ENCODE measurements around the gene CADM1. TPM values are rescaled to one million over a fixed set of nuclear protein-coding genes. Genes with fewer than 3 reads are reported as not detected.

Gene CADM1
- polyA plus RNA-seq, 1 donor (not counting 4 experiments of a cell fraction or from before 2014, with no cell fraction given): 9.5 TPM

- Histone ChIP-seq H3K79me2 (ENCODE audit: control insufficient read depth, insufficient read depth, low read length) (no peaks in the 10 kb centered on the region), H3K9ac (ENCODE audit: control insufficient read depth, extremely low read depth, insufficient read depth, low read length) (no peak overlapping the region), H3K36me3 (ENCODE audit: control insufficient read depth in 2 of 2, extremely low read depth in 1 of 2, insufficient read depth in 2 of 2, low read length in 2 of 2) (no peaks in the 10 kb centered on the region), H3K4me1 (ENCODE audit: control insufficient read depth, extremely low read depth, insufficient read depth, low read length) (no peaks in the 10 kb centered on the region), H4K20me1 (ENCODE audit: control insufficient read depth, extremely low read depth, insufficient read depth, low read length) (no peaks in the 10 kb centered on the region), H3K27me3 (ENCODE audit: control insufficient read depth, extremely low read depth, insufficient read depth, low read length) (no peaks in the 10 kb centered on the region), H3K4me2 (ENCODE audit: control insufficient read depth, extremely low read depth, insufficient read depth, low read depth, low read length) (no peak overlapping the region), H3K4me3 (ENCODE audit: control insufficient read depth in 2 of 3, extremely low read depth in 1 of 3, insufficient read depth in 2 of 3, low read depth in 1 of 3, low read length in 3 of 3) (no peak overlapping the region), H3K27ac (ENCODE audit: control insufficient read depth, insufficient read depth, low read length) (no peak overlapping the region), H3K9me1 (ENCODE audit: control insufficient read depth, extremely low read depth, insufficient read depth, low read length) (no peaks in the 10 kb centered on the region), H2AFZ (ENCODE audit: control insufficient read depth, low read length) (no peak overlapping the region), H3K9me3 (ENCODE audit: control insufficient read depth, low read depth, low read length) (no peaks in the 10 kb centered on the region)
- dilution Hi-C loops (cut with MboI; ENCODE audit: extremely low pct_ligation_motif_present, low sequenced_read_pairs): no loop called here
- no peak for DNase-seq (ENCODE audit: low read depth, low spot score)
- TF ChIP-seq, protein P1, sequence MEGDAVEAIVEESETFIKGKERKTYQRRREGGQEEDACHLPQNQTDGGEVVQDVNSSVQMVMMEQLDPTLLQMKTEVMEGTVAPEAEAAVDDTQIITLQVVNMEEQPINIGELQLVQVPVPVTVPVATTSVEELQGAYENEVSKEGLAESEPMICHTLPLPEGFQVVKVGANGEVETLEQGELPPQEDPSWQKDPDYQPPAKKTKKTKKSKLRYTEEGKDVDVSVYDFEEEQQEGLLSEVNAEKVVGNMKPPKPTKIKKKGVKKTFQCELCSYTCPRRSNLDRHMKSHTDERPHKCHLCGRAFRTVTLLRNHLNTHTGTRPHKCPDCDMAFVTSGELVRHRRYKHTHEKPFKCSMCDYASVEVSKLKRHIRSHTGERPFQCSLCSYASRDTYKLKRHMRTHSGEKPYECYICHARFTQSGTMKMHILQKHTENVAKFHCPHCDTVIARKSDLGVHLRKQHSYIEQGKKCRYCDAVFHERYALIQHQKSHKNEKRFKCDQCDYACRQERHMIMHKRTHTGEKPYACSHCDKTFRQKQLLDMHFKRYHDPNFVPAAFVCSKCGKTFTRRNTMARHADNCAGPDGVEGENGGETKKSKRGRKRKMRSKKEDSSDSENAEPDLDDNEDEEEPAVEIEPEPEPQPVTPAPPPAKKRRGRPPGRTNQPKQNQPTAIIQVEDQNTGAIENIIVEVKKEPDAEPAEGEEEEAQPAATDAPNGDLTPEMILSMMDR (optimal IDR thresholded peaks at IDR 0.05 in 1 of 3, IDR thresholded peaks at IDR 0.05 in 1 of 3, conservative IDR thresholded peaks at IDR 0.05 in 1 of 3; ENCODE audit: extremely low read depth in 1 of 3, insufficient read depth in 2 of 3, low read length in 3 of 3): no peak
- TF ChIP-seq EZH2 (IDR thresholded peaks at IDR 0.05; ENCODE audit: low read length): no peak
- no peak for FAIRE-seq
Measured at GRCh38 chr11:115389790-115390189, 114.4 kb downstream of the CADM1 start.

GRCh38 chr11:115385226-115385625 lies 119.0 kb downstream of the CADM1 start:
- Histone ChIP-seq H3K4me2 (ENCODE audit: control insufficient read depth, extremely low read depth, insufficient read depth, low read depth, low read length) (no peak overlapping the region), H3K9me1 (ENCODE audit: control insufficient read depth, extremely low read depth, insufficient read depth, low read length) (no peaks in the 10 kb centered on the region), H3K4me3 (ENCODE audit: control insufficient read depth in 2 of 3, extremely low read depth in 1 of 3, insufficient read depth in 2 of 3, low read depth in 1 of 3, low read length in 3 of 3) (no peak overlapping the region), H3K4me1 (ENCODE audit: control insufficient read depth, extremely low read depth, insufficient read depth, low read length) (no peaks in the 10 kb centered on the region), H3K9ac (ENCODE audit: control insufficient read depth, extremely low read depth, insufficient read depth, low read length) (no peak overlapping the region), H2AFZ (ENCODE audit: control insufficient read depth, low read length) (no peak overlapping the region), H3K27me3 (ENCODE audit: control insufficient read depth, extremely low read depth, insufficient read depth, low read length) (no peaks in the 10 kb centered on the region), H3K9me3 (ENCODE audit: control insufficient read depth, low read depth, low read length) (no peaks in the 10 kb centered on the region), H4K20me1 (ENCODE audit: control insufficient read depth, extremely low read depth, insufficient read depth, low read length) (no peaks in the 10 kb centered on the region), H3K79me2 (ENCODE audit: control insufficient read depth, insufficient read depth, low read length) (no peaks in the 10 kb centered on the region), H3K27ac (ENCODE audit: control insufficient read depth, insufficient read depth, low read length) (no peak overlapping the region), H3K36me3 (ENCODE audit: control insufficient read depth in 2 of 2, extremely low read depth in 1 of 2, insufficient read depth in 2 of 2, low read length in 2 of 2) (no peaks in the 10 kb centered on the region)
- DNase-seq (ENCODE audit: low read depth, low spot score): no peak
- dilution Hi-C loops (cut with MboI; ENCODE audit: extremely low pct_ligation_motif_present, low sequenced_read_pairs): no loop called here
- no peak for TF ChIP-seq EZH2 (IDR thresholded peaks at IDR 0.05; ENCODE audit: low read length)
- TF ChIP-seq, protein P1 (optimal IDR thresholded peaks at IDR 0.05 in 1 of 3, IDR thresholded peaks at IDR 0.05 in 1 of 3, conservative IDR thresholded peaks at IDR 0.05 in 1 of 3; ENCODE audit: extremely low read depth in 1 of 3, insufficient read depth in 2 of 3, low read length in 3 of 3): no peak
- FAIRE-seq: no peak

Measured in keratinocyte (primary cell).